ENCODE measurements around the gene MYBPC1. TPM values are rescaled to one million over a fixed set of nuclear protein-coding genes. Genes with fewer than 3 reads are reported as not detected.
"Not testable (repeated sequence)": the region's sequence is repeated elsewhere in the genome, so short reads cannot be mapped to it uniquely, and the experiment has no call there.

Gene MYBPC1
- total RNA-seq, 1 experiment from 2014 or later: 0.15 TPM

- DNase-seq (ENCODE audit: extremely low read depth, low read depth): no peak
These were observed 53.4 kb downstream of the MYBPC1 start for GRCh38 chr12:101648195-101648594.

GRCh38 chr12:101650346-101651117 is 55.8 kb downstream of the MYBPC1 start:
- no peak for DNase-seq (ENCODE audit: extremely low read depth, low read depth)

- DNase-seq (ENCODE audit: extremely low read depth, low read depth): no peak
These were observed 58.3 kb downstream of the MYBPC1 start for GRCh38 chr12:101653030-101653429.

- DNase-seq (ENCODE audit: extremely low read depth, low read depth): no peak
These were observed 58.7 kb downstream of the MYBPC1 start for GRCh38 chr12:101653503-101653902.

- no peak for DNase-seq (ENCODE audit: extremely low read depth, low read depth)
These were observed 59.7 kb downstream of the MYBPC1 start for GRCh38 chr12:101654442-101654841.

- DNase-seq (ENCODE audit: extremely low read depth, low read depth): no peak
These were observed 60.6 kb downstream of the MYBPC1 start for GRCh38 chr12:101655393-101655792.

GRCh38 chr12:101660662-101661061 is 65.9 kb downstream of the MYBPC1 start:
- DNase-seq (ENCODE audit: extremely low read depth, low read depth): not testable (repeated sequence)

- no peak for DNase-seq (ENCODE audit: extremely low read depth, low read depth)
These were observed 68.5 kb downstream of the MYBPC1 start for GRCh38 chr12:101663298-101663697.

GRCh38 chr12:101664992-101665391 is 70.2 kb downstream of the MYBPC1 start:
- no peak for DNase-seq (ENCODE audit: extremely low read depth, low read depth)

- no peak for DNase-seq (ENCODE audit: extremely low read depth, low read depth)
These were observed 71.4 kb downstream of the MYBPC1 start for GRCh38 chr12:101666052-101666728.

- DNase-seq (ENCODE audit: extremely low read depth, low read depth): no peak
These were observed 72.8 kb downstream of the MYBPC1 start for GRCh38 chr12:101667591-101667990.

GRCh38 chr12:101670007-101670671 is 75.4 kb downstream of the MYBPC1 start:
- DNase-seq (ENCODE audit: extremely low read depth, low read depth): peak; percentile 41

- DNase-seq (ENCODE audit: extremely low read depth, low read depth): no peak
These were observed 76.5 kb downstream of the MYBPC1 start for GRCh38 chr12:101671157-101671791.

GRCh38 chr12:101671833-101672232 is 77.1 kb downstream of the MYBPC1 start:
- DNase-seq (ENCODE audit: extremely low read depth, low read depth): no peak

- no peak for DNase-seq (ENCODE audit: extremely low read depth, low read depth)
These were observed 80.8 kb downstream of the MYBPC1 start for GRCh38 chr12:101675555-101675954.

GRCh38 chr12:101676497-101676896 is 81.7 kb downstream of the MYBPC1 start:
- not testable (repeated sequence) for DNase-seq (ENCODE audit: extremely low read depth, low read depth)

- no peak for DNase-seq (ENCODE audit: extremely low read depth, low read depth)
These were observed 83.3 kb downstream of the MYBPC1 start for GRCh38 chr12:101678081-101678480.

- DNase-seq (ENCODE audit: extremely low read depth, low read depth): no peak
These were observed 85.5 kb downstream of the MYBPC1 start for GRCh38 chr12:101680240-101680639.

GRCh38 chr12:101680647-101681046 is 85.9 kb downstream of the MYBPC1 start:
- DNase-seq (ENCODE audit: extremely low read depth, low read depth): no peak

GRCh38 chr12:101681627-101682026 is 86.9 kb downstream of the MYBPC1 start:
- not testable (repeated sequence) for DNase-seq (ENCODE audit: extremely low read depth, low read depth)

GRCh38 chr12:101685092-101685491 is 90.3 kb downstream of the MYBPC1 start:
- DNase-seq (ENCODE audit: extremely low read depth, low read depth): no peak

Data from NCI-H460 (cell line).